ENCODE data around the gene TLCD4.
"Not testable (repeated sequence)": the region's sequence is repeated elsewhere in the genome, so short reads cannot be mapped to it uniquely, and the experiment has no call there.

Gene TLCD4

GRCh38 chr1:95096218-95096841, 20.8 kb upstream of the TLCD4 start:
- no peak for DNase-seq

- no peak for DNase-seq
These were observed 19.7 kb upstream of the TLCD4 start for GRCh38 chr1:95097426-95097825.

- no peak for DNase-seq
These were observed 19.0 kb upstream of the TLCD4 start for GRCh38 chr1:95098196-95098595.

- no peak for DNase-seq
These were observed 8.4 kb upstream of the TLCD4 start for GRCh38 chr1:95108792-95109191.

GRCh38 chr1:95111014-95111413, 6.1 kb upstream of the TLCD4 start:
- DNase-seq, result peak; percentile 66

- DNase-seq, result peak; percentile 47
These were observed 3.5 kb upstream of the TLCD4 start for GRCh38 chr1:95113684-95114083.

- peak; percentile 94 for DNase-seq
These were observed 1.4 kb upstream of the TLCD4 start for GRCh38 chr1:95115708-95116137.

GRCh38 chr1:95116580-95117206, 462 bp upstream of the TLCD4 start:
- peak; percentile 87 for DNase-seq

GRCh38 chr1:95118067-95118499, 928 bp downstream of the TLCD4 start:
- peak; percentile 48 for DNase-seq

GRCh38 chr1:95118710-95119109, 1.6 kb downstream of the TLCD4 start:
- peak; percentile 54 for DNase-seq

- DNase-seq, result no peak
These were observed 2.1 kb downstream of the TLCD4 start for GRCh38 chr1:95119273-95119672.

GRCh38 chr1:95122151-95122697, 5.1 kb downstream of the TLCD4 start:
- peak; percentile 45 for DNase-seq

GRCh38 chr1:95124342-95124741, 7.2 kb downstream of the TLCD4 start:
- no peak for DNase-seq

GRCh38 chr1:95126366-95126765, 9.2 kb downstream of the TLCD4 start:
- no peak for DNase-seq

GRCh38 chr1:95126846-95127245, 9.7 kb downstream of the TLCD4 start:
- DNase-seq, result no peak

GRCh38 chr1:95127380-95127779, 10.2 kb downstream of the TLCD4 start:
- DNase-seq, result no peak

- no peak for DNase-seq
These were observed 15.6 kb downstream of the TLCD4 start for GRCh38 chr1:95132762-95133161.

- no peak for DNase-seq
These were observed 16.5 kb downstream of the TLCD4 start for GRCh38 chr1:95133687-95134086.

- DNase-seq, result no peak
These were observed 21.1 kb downstream of the TLCD4 start for GRCh38 chr1:95138223-95138622.

- DNase-seq, result no peak
These were observed 21.9 kb downstream of the TLCD4 start for GRCh38 chr1:95139039-95139438.

GRCh38 chr1:95140791-95141190, 23.6 kb downstream of the TLCD4 start:
- no peak for DNase-seq

GRCh38 chr1:95145493-95145892, 28.3 kb downstream of the TLCD4 start:
- DNase-seq, result no peak

GRCh38 chr1:95146637-95147036, 29.5 kb downstream of the TLCD4 start:
- DNase-seq, result no peak

- no peak for DNase-seq
These were observed 36.9 kb downstream of the TLCD4 start for GRCh38 chr1:95154096-95154495.

GRCh38 chr1:95165569-95165968, 48.4 kb downstream of the TLCD4 start:
- not testable (repeated sequence) for DNase-seq

Data from hematopoietic multipotent progenitor cell treated with erythropoietin and hydrocortisone succinate and interleukin-3 and kit ligand, for 6 days (in vitro differentiated cells).